ACC112 (cell line): ENCODE data around the gene AUTS2.

Experiments
- H2AFZ ChIP-seq: fragments of 200-600 bp; sonication (generic); one replicate; pipeline ENCODE4 v1.6.0; 2017; ENCODE audit warnings: antibody characterized with exemption, low read length; ENCODE audit not compliant: unreplicated experiment
- H3K27ac ChIP-seq: fragments of 200-600 bp; sonication (generic); 2 replicates; pipeline ENCODE4 v1.5.1; 2014; ENCODE audit warnings: low read depth, mild to moderate bottlenecking, antibody characterized with exemption, low read length, moderate library complexity
- H3K27me3 ChIP-seq: fragments of 200-600 bp; sonication (generic); 2 replicates; pipeline ENCODE4 v1.6.1; 2014; ENCODE audit warnings: mild to moderate bottlenecking, antibody characterized with exemption, low read length, moderate library complexity, mixed read lengths; ENCODE audit not compliant: insufficient read depth
- H3K36me3 ChIP-seq: fragments of 200-600 bp; sonication (generic); 2 replicates; pipeline ENCODE4 v1.6.1; 2016; ENCODE audit warnings: mild to moderate bottlenecking, antibody characterized with exemption, low read length, moderate library complexity, mixed read lengths; ENCODE audit not compliant: insufficient read depth
- H3K4me1 ChIP-seq: fragments of 200-600 bp; sonication (generic); one replicate; pipeline ENCODE4 v1.6.1; 2016; ENCODE audit warnings: low read length, mixed read lengths; ENCODE audit not compliant: insufficient read depth, unreplicated experiment, control insufficient read depth
- H3K4me3 ChIP-seq: fragments of 200-600 bp; sonication (generic); 2 replicates; pipeline ENCODE4 v1.5.1; 2014; ENCODE audit warnings: mild to moderate bottlenecking, low read depth, low read length
- H3K79me2 ChIP-seq: fragments of 200-600 bp; sonication (generic); one replicate; pipeline ENCODE4 v1.6.0; 2016; ENCODE audit warnings: low read length; ENCODE audit not compliant: control insufficient read depth, unreplicated experiment, insufficient read depth

Gene AUTS2

GRCh38 chr7:69586321-69586720, 12.0 kb upstream of the AUTS2 start:
- Histone ChIP-seq H3K27ac (no peak overlapping the region), H3K36me3 (no peaks in the 10 kb centered on the region), H3K79me2 (no peaks in the 10 kb centered on the region), H3K4me3 (no peak overlapping the region), H2AFZ (no peak overlapping the region), H3K27me3 (peaks cover 3% of the 10 kb centered on the region; the same call in 1 of the 2 replicates), H3K4me1 (no peaks in the 10 kb centered on the region)

GRCh38 chr7:69588773-69589172, 9.5 kb upstream of the AUTS2 start:
- Histone ChIP-seq H3K27ac (no peak overlapping the region), H3K27me3 (peaks cover 9% of the 10 kb centered on the region), H3K4me1 (no peaks in the 10 kb centered on the region), H3K4me3 (no peak overlapping the region), H3K79me2 (no peaks in the 10 kb centered on the region), H2AFZ (no peak overlapping the region), H3K36me3 (no peaks in the 10 kb centered on the region)

- Histone ChIP-seq H3K4me1 (no peaks in the 10 kb centered on the region), H3K27me3 (peaks cover 22% of the 10 kb centered on the region), H3K79me2 (no peaks in the 10 kb centered on the region), H2AFZ (no peak overlapping the region), H3K27ac (no peak overlapping the region), H3K4me3 (no peak overlapping the region), H3K36me3 (no peaks in the 10 kb centered on the region)
Measured at GRCh38 chr7:69591805-69592204, 6.5 kb upstream of the AUTS2 start.

- Histone ChIP-seq H3K27ac (no peak overlapping the region), H3K4me1 (no peaks in the 10 kb centered on the region), H3K27me3 (peaks cover 30% of the 10 kb centered on the region), H3K4me3 (no peak overlapping the region), H3K36me3 (no peaks in the 10 kb centered on the region), H3K79me2 (no peaks in the 10 kb centered on the region), H2AFZ (no peak overlapping the region)
Measured at GRCh38 chr7:69593511-69593910, 4.8 kb upstream of the AUTS2 start.

- Histone ChIP-seq H3K36me3 (no peaks in the 10 kb centered on the region), H3K79me2 (no peaks in the 10 kb centered on the region), H2AFZ (no peak overlapping the region), H3K4me1 (no peaks in the 10 kb centered on the region), H3K27me3 (peaks cover 37% of the 10 kb centered on the region), H3K4me3 (no peak overlapping the region), H3K27ac (no peak overlapping the region)
Measured at GRCh38 chr7:69595415-69595814, 2.9 kb upstream of the AUTS2 start.

GRCh38 chr7:69596056-69596455, 2.2 kb upstream of the AUTS2 start:
- H3K27ac ChIP-seq = no peak overlapping the region
- peaks cover 43% of the 10 kb centered on the region for H3K27me3 ChIP-seq

GRCh38 chr7:69596723-69597277, 1.5 kb upstream of the AUTS2 start:
- no peaks in the 10 kb centered on the region for H3K36me3 ChIP-seq
- peaks cover 3% of the 10 kb centered on the region for H3K4me1 ChIP-seq
- no peak overlapping the region for H3K27ac ChIP-seq
- H2AFZ ChIP-seq = peak overlapping the region; percentile 75
- peaks cover 49% of the 10 kb centered on the region for H3K27me3 ChIP-seq
- H3K79me2 ChIP-seq = peaks cover 3% of the 10 kb centered on the region
- peak overlapping the region; percentile 95 for H3K4me3 ChIP-seq

More at GRCh38 chr7:69596056-69596455, 2.2 kb upstream of the AUTS2 start:
- H3K79me2 ChIP-seq = peaks cover 2% of the 10 kb centered on the region
- no peak overlapping the region for H2AFZ ChIP-seq
- H3K4me3 ChIP-seq = no peak overlapping the region
- H3K36me3 ChIP-seq = no peaks in the 10 kb centered on the region
- H3K4me1 ChIP-seq = peaks cover 3% of the 10 kb centered on the region

GRCh38 chr7:69597278-69598076, 798 bp upstream of the AUTS2 start:
- Histone ChIP-seq H3K36me3 (no peaks in the 10 kb centered on the region), H3K79me2 (peaks cover 3% of the 10 kb centered on the region), H3K4me3 (peak overlapping the region; percentile 95), H2AFZ (peak overlapping the region; percentile 75), H3K4me1 (peaks cover 3% of the 10 kb centered on the region), H3K27ac (no peak overlapping the region), H3K27me3 (peaks cover 49% of the 10 kb centered on the region)

GRCh38 chr7:69598487-69599285, 411 bp downstream of the AUTS2 start:
- Histone ChIP-seq H2AFZ (peak overlapping the region; percentile 98), H3K27me3 (peaks cover 44% of the 10 kb centered on the region), H3K4me3 (peak overlapping the region; percentile 95), H3K4me1 (peaks cover 3% of the 10 kb centered on the region), H3K36me3 (no peaks in the 10 kb centered on the region), H3K79me2 (peaks cover 3% of the 10 kb centered on the region), H3K27ac (no peak overlapping the region)

GRCh38 chr7:69599286-69599954, 1.1 kb downstream of the AUTS2 start:
- H3K4me1 ChIP-seq = peaks cover 3% of the 10 kb centered on the region
- no peaks in the 10 kb centered on the region for H3K36me3 ChIP-seq
- peak overlapping the region; percentile 95 for H3K4me3 ChIP-seq
- H3K27ac ChIP-seq = no peak overlapping the region
- H3K27me3 ChIP-seq = peaks cover 47% of the 10 kb centered on the region
- H2AFZ ChIP-seq = peak overlapping the region; percentile 98
- peaks cover 3% of the 10 kb centered on the region for H3K79me2 ChIP-seq
